Spinal cord (tissue), 10 donors: ENCODE data around the gene PPY. TPM values are rescaled to one million over a fixed set of nuclear protein-coding genes. Genes with fewer than 3 reads are reported as not detected.
"Not testable (repeated sequence)": the region's sequence is repeated elsewhere in the genome, so short reads cannot be mapped to it uniquely, and the experiment has no call there.

Source experiments
- DNase-seq, 6 donors: peaks; one replicate each; pipeline versions ENCODE4 v3.0.0 to v3.0.0-alpha.2; 2013 to 2015; ENCODE audit warnings: low spot score in 6 of 6, low read depth in 4 of 6
- H3K27ac ChIP-seq: one replicate; pipeline ENCODE4 v1.5.1; 2013; ENCODE audit warnings: low read depth, low read length, control low read depth
- H3K27me3 ChIP-seq: one replicate; pipeline ENCODE4 v1.6.1; 2013; ENCODE audit warnings: low read length; ENCODE audit not compliant: control insufficient read depth, insufficient read depth
- H3K36me3 ChIP-seq: one replicate; pipeline ENCODE4 v1.6.1; 2013; ENCODE audit warnings: low read length; ENCODE audit not compliant: control insufficient read depth, insufficient read depth
- H3K4me1 ChIP-seq: one replicate; pipeline ENCODE4 v1.6.1; 2013; ENCODE audit warnings: low read length; ENCODE audit not compliant: control insufficient read depth, insufficient read depth
- H3K4me3 ChIP-seq: one replicate; pipeline ENCODE4 v1.5.1; 2013; ENCODE audit warnings: low read depth, low read length, control low read depth
- H3K9me3 ChIP-seq: one replicate; pipeline ENCODE4 v1.6.1; 2013; ENCODE audit warnings: low read length; ENCODE audit not compliant: control insufficient read depth, insufficient read depth
- WGBS: methylation state at CpG from one replicate; pipeline ENCODE4 v1.1.5; 2013; ENCODE audit warnings: missing lambda C conversion rate; ENCODE audit not compliant: insufficient coverage; 5-methylcytosine and 5-hydroxymethylcytosine counted together
- polyA plus RNA-seq, 2 donors: library from polyadenylated mRNA; unstranded; fragments of 120-200 nt; gene quantifications; one replicate each; pipeline ENCODE4 v1.2.1, GENCODE V29; 2013; ENCODE audit not compliant: insufficient read length in 2 of 2
- total RNA-seq, 2 donors: library from RNA; depleted of rRNA in 1 of 2; stranded (reverse); fragments of 120-200 nt in 1 of 2; fragments of >200 nt in 1 of 2; gene quantifications; one replicate each; pipeline versions ENCODE4 v1.2.3 to v1.2.4, GENCODE V29; 2013 to 2014
- donor health status: healthy.

PPY gene
- total and polyA plus RNA-seq, 4 donors: not detected

DNA sequence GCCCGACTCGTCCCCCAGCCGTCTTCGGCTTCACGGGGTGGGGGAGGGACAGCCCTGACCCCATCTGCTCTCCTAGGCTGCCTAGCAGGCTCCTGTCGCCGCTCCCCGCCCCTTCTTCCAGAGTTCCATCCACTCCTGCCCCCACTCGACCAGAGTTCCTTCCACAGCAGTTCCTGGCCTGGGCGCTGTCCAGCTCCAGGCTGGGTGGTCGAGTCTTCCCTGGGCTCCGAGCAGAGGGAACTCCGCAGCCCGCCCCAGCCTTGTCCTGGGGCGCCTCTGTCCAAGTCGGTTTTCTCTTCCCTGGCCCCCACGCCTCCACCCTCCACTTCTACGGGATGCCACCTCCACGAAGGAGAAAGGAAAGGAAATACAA is 10.1 kb upstream of the PPY start:
- Histone ChIP-seq H3K27me3 (peaks cover 50% of the 10 kb centered on the region), H3K27ac (no peak overlapping the region), H3K36me3 (no peaks in the 10 kb centered on the region), H3K4me3 (no peak overlapping the region), H3K4me1 (peaks cover 14% of the 10 kb centered on the region), H3K9me3 (no peaks in the 10 kb centered on the region)
- no peak for DNase-seq
- WGBS: 2% methylated on average over 13 of the region's 19 CpGs

GRCh38 chr17:43951750-43952149 is 9.5 kb upstream of the PPY start:
- H3K27me3 ChIP-seq: peaks cover 52% of the 10 kb centered on the region
- WGBS: 100% methylated on average over 1 of the region's 4 CpGs

GRCh38 chr17:43950554-43950953 is 8.3 kb upstream of the PPY start:
- H3K27me3 ChIP-seq: peaks cover 52% of the 10 kb centered on the region
- H3K4me3 ChIP-seq: no peak overlapping the region
- H3K9me3 ChIP-seq: no peaks in the 10 kb centered on the region
- WGBS: 69% methylated on average over 1 of the region's 2 CpGs
- DNase-seq: no peak
- H3K4me1 ChIP-seq: peaks cover 14% of the 10 kb centered on the region
- no peaks in the 10 kb centered on the region for H3K36me3 ChIP-seq
- H3K27ac ChIP-seq: no peak overlapping the region

More at GRCh38 chr17:43951750-43952149, 9.5 kb upstream of the PPY start:
- no peaks in the 10 kb centered on the region for H3K36me3 ChIP-seq
- H3K27ac ChIP-seq: no peak overlapping the region
- H3K4me3 ChIP-seq: no peak overlapping the region
- DNase-seq: no peak
- peaks cover 14% of the 10 kb centered on the region for H3K4me1 ChIP-seq
- no peaks in the 10 kb centered on the region for H3K9me3 ChIP-seq

GRCh38 chr17:43949781-43950180 is 7.5 kb upstream of the PPY start:
- 64% methylated on average over 4 of the region's 4 CpGs for WGBS
- Histone ChIP-seq H3K4me3 (no peak overlapping the region), H3K36me3 (no peaks in the 10 kb centered on the region), H3K4me1 (peaks cover 14% of the 10 kb centered on the region), H3K27ac (no peak overlapping the region), H3K9me3 (no peaks in the 10 kb centered on the region), H3K27me3 (peaks cover 49% of the 10 kb centered on the region)
- no peak for DNase-seq

GRCh38 chr17:43946781-43947180 is 4.5 kb upstream of the PPY start:
- WGBS: no CpG with 5 or more reads among the region's 4 CpGs
- H3K4me1 ChIP-seq: no peaks in the 10 kb centered on the region
- H3K27me3 ChIP-seq: peaks cover 19% of the 10 kb centered on the region
- H3K36me3 ChIP-seq: no peaks in the 10 kb centered on the region
- no peak overlapping the region for H3K27ac ChIP-seq
- no peak overlapping the region for H3K4me3 ChIP-seq
- DNase-seq: no peak
- H3K9me3 ChIP-seq: no peaks in the 10 kb centered on the region

- WGBS: 81% methylated on average over 7 of the region's 12 CpGs
- peaks cover 5% of the 10 kb centered on the region for H3K27me3 ChIP-seq
- no peak overlapping the region for H3K27ac ChIP-seq
- no peak for DNase-seq
- H3K36me3 ChIP-seq: no peaks in the 10 kb centered on the region
- no peaks in the 10 kb centered on the region for H3K9me3 ChIP-seq
- H3K4me3 ChIP-seq: no peak overlapping the region
- H3K4me1 ChIP-seq: no peaks in the 10 kb centered on the region
These were observed 3.0 kb upstream of the PPY start for GRCh38 chr17:43945074-43945829.

- peak in 2 of 6 donors; percentile 43 to 49 for DNase-seq
- H3K4me3 ChIP-seq: no peak overlapping the region
- no peaks in the 10 kb centered on the region for H3K9me3 ChIP-seq
- H3K36me3 ChIP-seq: no peaks in the 10 kb centered on the region
- H3K27ac ChIP-seq: no peak overlapping the region
- H3K27me3 ChIP-seq: no peaks in the 10 kb centered on the region
- WGBS: 49% methylated on average over 3 of the region's 7 CpGs
- peaks cover 7% of the 10 kb centered on the region for H3K4me1 ChIP-seq
These were observed 1.6 kb downstream of the PPY start for GRCh38 chr17:43940630-43941029.

- no peak for DNase-seq
- Histone ChIP-seq H3K27me3 (no peaks in the 10 kb centered on the region), H3K9me3 (no peaks in the 10 kb centered on the region), H3K4me3 (no peak overlapping the region), H3K36me3 (no peaks in the 10 kb centered on the region), H3K4me1 (peaks cover 7% of the 10 kb centered on the region), H3K27ac (no peak overlapping the region)
- WGBS: 100% methylated on average over 3 of the region's 5 CpGs
These were observed 2.4 kb downstream of the PPY start for GRCh38 chr17:43939886-43940285.

DNA sequence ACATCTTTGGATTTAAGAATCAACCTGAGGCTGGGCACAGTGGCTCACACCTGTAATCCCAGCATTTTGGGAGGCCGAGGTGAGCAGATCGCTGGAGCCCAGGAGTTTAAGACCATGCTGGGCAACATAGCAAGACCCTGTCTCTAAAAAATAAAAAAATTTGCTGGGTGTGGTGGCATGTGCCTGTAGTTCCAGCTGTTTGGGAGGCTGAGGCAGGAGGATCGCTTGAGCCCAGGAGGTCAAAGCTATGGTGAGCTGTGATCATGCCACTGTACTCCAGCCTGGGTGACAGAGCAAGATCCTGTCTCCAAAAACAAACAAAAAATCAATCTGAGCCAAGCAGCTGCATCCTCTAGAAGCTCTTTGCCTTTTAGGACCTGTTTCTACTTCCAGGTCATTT is 2.8 kb downstream of the PPY start:
- H3K4me3 ChIP-seq, H3K36me3 ChIP-seq, H3K9me3 ChIP-seq, DNase-seq, H3K27ac ChIP-seq, H3K4me1 ChIP-seq, H3K27me3 ChIP-seq: not testable (repeated sequence)
- 86% methylated on average over 2 of the region's 3 CpGs for WGBS

DNA sequence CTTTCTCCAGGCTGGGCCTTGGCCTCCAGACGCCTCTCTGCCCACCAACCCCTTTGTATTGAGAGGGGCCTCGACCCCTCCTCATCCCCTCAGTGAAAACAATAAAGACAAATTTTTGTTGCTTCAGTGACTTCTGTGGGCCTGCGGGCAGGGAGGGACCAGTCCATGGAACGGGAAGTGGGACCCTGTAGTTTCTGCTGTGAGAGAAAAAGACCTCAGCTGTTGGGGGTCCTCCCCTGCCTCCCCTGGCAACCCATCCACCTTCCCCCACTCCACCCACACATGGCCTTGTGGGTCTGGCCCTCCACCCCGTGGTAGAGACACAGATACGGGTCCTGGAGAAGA is 3.5 kb downstream of the PPY start:
- DNase-seq: no peak
- no peak overlapping the region for H3K4me3 ChIP-seq
- no peaks in the 10 kb centered on the region for H3K36me3 ChIP-seq
- no peaks in the 10 kb centered on the region for H3K9me3 ChIP-seq
- peaks cover 7% of the 10 kb centered on the region for H3K4me1 ChIP-seq
- no CpG with 5 or more reads among the region's 6 CpGs for WGBS
- H3K27me3 ChIP-seq: no peaks in the 10 kb centered on the region
- no peak overlapping the region for H3K27ac ChIP-seq
